LNCAP (cell line): ENCODE results near the gene NOC4L.

Experiments
- CTCF ChIP-seq: fragments of 450-650 bp; IDR thresholded peaks from 2 replicates; pipeline ENCODE4 v1.5.1; 2017; ENCODE audit warnings: mild to moderate bottlenecking

NOC4L gene

GRCh38 chr12:132147423-132148367 is 3.4 kb downstream of the NOC4L start:
- TF ChIP-seq CTCF, result no peak

- TF ChIP-seq CTCF, result no peak
Measured at GRCh38 chr12:132148368-132149045, 4.2 kb downstream of the NOC4L start.

- no peak for TF ChIP-seq CTCF
Measured at GRCh38 chr12:132150780-132151144, 6.5 kb downstream of the NOC4L start.

- TF ChIP-seq CTCF, result no peak
Measured at GRCh38 chr12:132151145-132151765, 7.0 kb downstream of the NOC4L start.

GRCh38 chr12:132151766-132152410 is 7.6 kb downstream of the NOC4L start:
- no peak for TF ChIP-seq CTCF

GRCh38 chr12:132152411-132152821 is 8.2 kb downstream of the NOC4L start:
- no peak for TF ChIP-seq CTCF

- TF ChIP-seq CTCF, result no peak
Measured at GRCh38 chr12:132152953-132153352, 8.7 kb downstream of the NOC4L start.
